Chondrocyte (in vitro differentiated cells): Measurements from ENCODE around the gene CSF1. TPM values are rescaled to one million over a fixed set of nuclear protein-coding genes. Genes with fewer than 3 reads are reported as not detected.
"Not testable (repeated sequence)": the region's sequence is repeated elsewhere in the genome, so short reads cannot be mapped to it uniquely, and the experiment has no call there.

Source experiments
- DNase-seq: peaks from one replicate; pipeline ENCODE4 v3.0.0; 2021; ENCODE audit warnings: mixed read lengths, low spot score
- H3K27ac Mint-ChIP-seq: one replicate; pipeline ENCODE4 v1.8.0; 2021; ENCODE audit warnings: mild to moderate bottlenecking, moderate library complexity, mixed read lengths; ENCODE audit not compliant: unreplicated experiment
- H3K27me3 Mint-ChIP-seq: 2 replicates; pipeline ENCODE4 v1.8.0; 2021; ENCODE audit warnings: low read depth, mixed read lengths
- H3K36me3 Mint-ChIP-seq: 2 replicates; pipeline ENCODE4 v1.8.0; 2021; ENCODE audit warnings: low read depth, mixed read lengths
- H3K4me1 Mint-ChIP-seq: 2 replicates; pipeline ENCODE4 v1.8.0; 2021; ENCODE audit warnings: low read depth, mild to moderate bottlenecking, mixed read lengths
- H3K4me3 Mint-ChIP-seq: one replicate; pipeline ENCODE4 v1.8.0; 2021; ENCODE audit warnings: mild to moderate bottlenecking, moderate library complexity, mixed read lengths; ENCODE audit not compliant: unreplicated experiment
- H3K9me3 Mint-ChIP-seq: 2 replicates; pipeline ENCODE4 v1.8.0; 2021; ENCODE audit warnings: low read depth, mixed read lengths
- CTCF ChIP-seq: fragments of 200-600 bp; sonication (generic); IDR thresholded peaks from 2 replicates; pipeline ENCODE4 v1.5.0; 2021; ENCODE audit warnings: antibody characterized with exemption, mild to moderate bottlenecking, moderate library complexity
- long read RNA-seq: library from polyadenylated mRNA; stranded (forward); transcript quantifications from one replicate; pipeline ENCODE4 v2.0.0, GENCODE V29; 2021
- total RNA-seq: library from RNA; stranded (reverse); gene quantifications from 3 replicates; pipeline ENCODE4 v1.2.1, GENCODE V29; 2021

CSF1 gene
- total RNA-seq = 15.2 to 19.8 TPM (median 16.8 TPM) in 3 replicates
- long read RNA-seq, full-length matches to known transcripts = 13 of 23 reads
- long read RNA-seq, partial matches to known transcripts = 4 of 23 reads
- long read RNA-seq, other reads (novel, unspliced or antisense) = 6 of 23 reads

GRCh38 chr1:109910123-109910962 is at the start of gene CSF1:
Gene CSF1, plus strand, starts transcription at chr1:109910849. Its CDS starts 175 bp downstream, at chr1:109911024.
- H3K4me1 Mint-ChIP-seq = peaks cover 44% of the 10 kb centered on the region
- H3K4me3 Mint-ChIP-seq = peak within 1 kb of the TSS; percentile 88
- TF ChIP-seq CTCF = no peak
- H3K27me3 Mint-ChIP-seq = peaks cover 5% of the 10 kb centered on the region
- DNase-seq = no peak
- no peaks in the 10 kb centered on the region for H3K9me3 Mint-ChIP-seq
- no peaks in the 10 kb centered on the region for H3K36me3 Mint-ChIP-seq
- peak within 1 kb of the TSS; percentile 77 for H3K27ac Mint-ChIP-seq

GRCh38 chr1:109861616-109862015 is 49.0 kb upstream of the CSF1 start:
- not testable (repeated sequence) for H3K4me3 Mint-ChIP-seq, DNase-seq, H3K27me3 Mint-ChIP-seq, H3K27ac Mint-ChIP-seq, H3K36me3 Mint-ChIP-seq
- H3K4me1 Mint-ChIP-seq = peaks cover 17% of the 10 kb centered on the region
- peaks cover 12% of the 10 kb centered on the region for H3K9me3 Mint-ChIP-seq

- peaks cover 7% of the 10 kb centered on the region for H3K9me3 Mint-ChIP-seq
- peaks cover 17% of the 10 kb centered on the region for H3K4me1 Mint-ChIP-seq
- no peak for TF ChIP-seq CTCF
- DNase-seq = no peak
- H3K27me3 Mint-ChIP-seq = no peaks in the 10 kb centered on the region
- no peak overlapping the region for H3K27ac Mint-ChIP-seq
- no peak overlapping the region for H3K4me3 Mint-ChIP-seq
- H3K36me3 Mint-ChIP-seq = peaks cover 1% of the 10 kb centered on the region
These were observed 47.0 kb upstream of the CSF1 start for GRCh38 chr1:109863667-109864046.

- TF ChIP-seq CTCF = no peak
- DNase-seq = no peak
- no peaks in the 10 kb centered on the region for H3K27me3 Mint-ChIP-seq
- no peak overlapping the region for H3K4me3 Mint-ChIP-seq
- H3K27ac Mint-ChIP-seq = no peak overlapping the region
- H3K9me3 Mint-ChIP-seq = peaks cover 7% of the 10 kb centered on the region
- peaks cover 17% of the 10 kb centered on the region for H3K4me1 Mint-ChIP-seq
- H3K36me3 Mint-ChIP-seq = peaks cover 1% of the 10 kb centered on the region
These were observed 46.4 kb upstream of the CSF1 start for GRCh38 chr1:109864047-109864822.

GRCh38 chr1:109864930-109865612 is 45.6 kb upstream of the CSF1 start:
- H3K27ac Mint-ChIP-seq = no peak overlapping the region
- no peak for TF ChIP-seq CTCF
- no peak for DNase-seq
- peaks cover 17% of the 10 kb centered on the region for H3K4me1 Mint-ChIP-seq
- H3K36me3 Mint-ChIP-seq = peaks cover 1% of the 10 kb centered on the region
- H3K9me3 Mint-ChIP-seq = peaks cover 7% of the 10 kb centered on the region
- H3K4me3 Mint-ChIP-seq = no peak overlapping the region
- no peaks in the 10 kb centered on the region for H3K27me3 Mint-ChIP-seq
